Astrocyte (in vitro differentiated cells and primary cell): ENCODE data around the gene ELMO1. TPM values are rescaled to one million over a fixed set of nuclear protein-coding genes. Genes with fewer than 3 reads are reported as not detected.

Experiments
- DNase-seq: peaks from one replicate; pipeline ENCODE4 v3.0.0-alpha.2; 2010; ENCODE audit warnings: low read depth
- FAIRE-seq: peaks from 2 replicates; lab custom pipeline; 2011; peaks lifted over from hg19 to GRCh38; lab: Jason Lieb, UNC
- H2AFZ ChIP-seq: 2 replicates; pipeline ENCODE4 v1.6.0; 2012; ENCODE audit warnings: low read depth, low read length, inconsistent platforms
- H3K27ac ChIP-seq: 2 replicates; pipeline ENCODE4 v1.5.1; 2011; ENCODE audit warnings: low read depth, low read length, inconsistent platforms
- H3K27me3 ChIP-seq: 2 replicates; pipeline ENCODE4 v1.6.0; 2011; ENCODE audit warnings: low read length, inconsistent platforms; ENCODE audit not compliant: insufficient read depth
- H3K36me3 ChIP-seq: 2 replicates; pipeline ENCODE4 v1.5.1; 2011; ENCODE audit warnings: low read length, inconsistent platforms; ENCODE audit not compliant: insufficient read depth
- H3K4me1 ChIP-seq: 2 replicates; pipeline ENCODE4 v1.5.1; 2011; ENCODE audit warnings: low read length, inconsistent platforms; ENCODE audit not compliant: insufficient read depth
- H3K4me2 ChIP-seq: 2 replicates; pipeline ENCODE4 v1.6.0; 2012; ENCODE audit warnings: low read length, inconsistent platforms
- H3K4me3 ChIP-seq: 2 replicates; pipeline ENCODE4 v1.5.1; 2011; ENCODE audit warnings: low read depth, mild to moderate bottlenecking, low read length, inconsistent platforms; ENCODE audit not compliant: insufficient read depth
- H3K79me2 ChIP-seq: 2 replicates; pipeline ENCODE4 v1.6.0; 2012; ENCODE audit warnings: mild to moderate bottlenecking, low read length, inconsistent platforms; ENCODE audit not compliant: insufficient read depth
- H3K9ac ChIP-seq: 2 replicates; pipeline ENCODE4 v1.6.0; 2012; ENCODE audit warnings: mild to moderate bottlenecking, low read length, inconsistent platforms
- H3K9me3 ChIP-seq: 2 replicates; pipeline ENCODE4 v1.5.1; 2012; ENCODE audit warnings: low read depth, mild to moderate bottlenecking, low read length, inconsistent platforms; ENCODE audit not compliant: insufficient read depth
- H4K20me1 ChIP-seq: 2 replicates; pipeline ENCODE4 v1.6.0; 2012; ENCODE audit warnings: low read length, inconsistent platforms; ENCODE audit not compliant: insufficient read depth
- H3K27ac Mint-ChIP-seq: one replicate; pipeline ENCODE4 v1.8.0; 2021; ENCODE audit warnings: mild to moderate bottlenecking, mixed read lengths; ENCODE audit not compliant: unreplicated experiment
- H3K27me3 Mint-ChIP-seq: one replicate; pipeline ENCODE4 v1.8.0; 2021; ENCODE audit warnings: low read depth, mixed read lengths; ENCODE audit not compliant: unreplicated experiment
- H3K36me3 Mint-ChIP-seq: one replicate; pipeline ENCODE4 v1.8.0; 2021; ENCODE audit warnings: low read depth, mixed read lengths; ENCODE audit not compliant: unreplicated experiment
- H3K4me1 Mint-ChIP-seq: one replicate; pipeline ENCODE4 v1.8.0; 2021; ENCODE audit warnings: low read depth, mixed read lengths; ENCODE audit not compliant: unreplicated experiment
- H3K4me3 Mint-ChIP-seq: one replicate; pipeline ENCODE4 v1.8.0; 2021; ENCODE audit warnings: mild to moderate bottlenecking, moderate library complexity, mixed read lengths; ENCODE audit not compliant: unreplicated experiment
- H3K9me3 Mint-ChIP-seq: one replicate; pipeline ENCODE4 v1.8.0; 2021; ENCODE audit warnings: mild to moderate bottlenecking, mixed read lengths; ENCODE audit not compliant: unreplicated experiment
- CTCF ChIP-seq: IDR thresholded peaks from 2 replicates; pipeline ENCODE4 v1.5.1; 2011; ENCODE audit warnings: low read depth, mild to moderate bottlenecking, inconsistent platforms, low read length, moderate library complexity; ENCODE audit not compliant: insufficient read depth
- EZH2 ChIP-seq: IDR thresholded peaks from 2 replicates; pipeline ENCODE4 v1.6.1; 2012; ENCODE audit warnings: mild to moderate bottlenecking, low read length, inconsistent platforms; ENCODE audit not compliant: insufficient read depth
- total RNA-seq: library from RNA; stranded (reverse); gene quantifications from 2 replicates; pipeline ENCODE4 v1.2.1, GENCODE V29; 2021

ELMO1 gene
- total RNA-seq, 1 donor from 2014 or later, result 20.4 TPM

DNA sequence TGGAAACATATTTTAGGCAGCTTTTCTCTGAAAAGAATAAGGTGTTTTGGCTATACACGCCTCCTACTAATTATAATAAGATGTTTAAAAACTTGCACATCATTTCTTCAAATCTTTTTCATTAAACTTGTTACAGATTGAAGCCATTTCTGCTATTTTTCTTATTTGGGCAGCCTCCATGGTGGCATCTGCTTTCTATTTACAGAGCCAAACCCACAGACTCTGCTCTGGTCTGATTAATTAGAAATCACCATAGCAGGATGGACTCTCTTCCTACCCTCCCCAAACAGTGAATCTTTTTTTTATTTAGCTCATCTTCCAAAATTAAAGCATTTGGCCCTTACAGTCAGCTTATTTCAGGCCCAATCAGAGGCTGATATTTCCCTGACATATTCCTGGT lies 638.6 kb downstream of the ELMO1 start:
- FAIRE-seq, result no peak
- Histone ChIP-seq H3K27me3 (no peaks in the 10 kb centered on the region), H3K9me3 (no peaks in the 10 kb centered on the region), H3K9ac (no peak overlapping the region), H3K27ac (no peak overlapping the region), H3K4me1 (no peaks in the 10 kb centered on the region), H3K36me3 (no peaks in the 10 kb centered on the region), H3K79me2 (no peaks in the 10 kb centered on the region), H4K20me1 (no peaks in the 10 kb centered on the region), H2AFZ (no peak overlapping the region), H3K4me2 (no peak overlapping the region), H3K4me3 (no peak overlapping the region)
- Mint-ChIP-seq H3K27me3 (peaks cover 8% of the 10 kb centered on the region), H3K36me3 (no peaks in the 10 kb centered on the region), H3K9me3 (no peaks in the 10 kb centered on the region), H3K27ac (no peak overlapping the region), H3K4me3 (no peak overlapping the region), H3K4me1 (peaks cover 2% of the 10 kb centered on the region)
- TF ChIP-seq CTCF, result no peak
- no peak for TF ChIP-seq EZH2
- no peak for DNase-seq

- H3K36me3 ChIP-seq, result no peaks in the 10 kb centered on the region
- no peak overlapping the region for H3K4me3 ChIP-seq
- no peak overlapping the region for H3K27ac ChIP-seq
- H3K4me1 ChIP-seq, result no peaks in the 10 kb centered on the region
- TF ChIP-seq CTCF, result no peak
- TF ChIP-seq EZH2, result no peak
- Mint-ChIP-seq H3K27me3 (peaks cover 8% of the 10 kb centered on the region), H3K4me1 (peaks cover 2% of the 10 kb centered on the region), H3K36me3 (no peaks in the 10 kb centered on the region), H3K9me3 (no peaks in the 10 kb centered on the region), H3K27ac (no peak overlapping the region), H3K4me3 (no peak overlapping the region)
- no peak overlapping the region for H3K9ac ChIP-seq
- H3K9me3 ChIP-seq, result no peaks in the 10 kb centered on the region
- no peaks in the 10 kb centered on the region for H3K79me2 ChIP-seq
- no peaks in the 10 kb centered on the region for H4K20me1 ChIP-seq
- no peak overlapping the region for H3K4me2 ChIP-seq
- H3K27me3 ChIP-seq, result no peaks in the 10 kb centered on the region
- DNase-seq, result no peak
- H2AFZ ChIP-seq, result no peak overlapping the region
- FAIRE-seq, result no peak
These were observed 639.2 kb downstream of the ELMO1 start for GRCh38 chr7:36809510-36809909.

DNA sequence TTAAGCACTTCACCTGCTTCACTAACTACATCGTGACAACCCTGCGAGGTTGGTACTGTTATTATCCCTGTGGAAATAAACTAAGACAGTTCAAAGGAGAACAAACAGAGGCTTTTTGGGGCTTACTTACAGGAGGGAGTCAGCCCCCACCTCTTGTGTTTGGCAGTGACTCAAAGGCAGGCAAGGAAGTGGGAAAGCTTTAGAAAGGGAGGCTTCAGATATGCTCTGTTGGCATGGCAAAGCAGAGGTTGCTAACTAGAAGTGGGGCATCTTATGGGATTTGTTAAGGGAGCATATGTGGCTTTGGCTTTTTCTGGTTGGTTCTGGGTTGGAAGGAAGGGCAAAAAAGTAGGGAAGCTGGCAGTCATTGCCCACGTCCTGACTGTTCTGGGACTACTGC lies 639.6 kb downstream of the ELMO1 start:
- H3K9me3 Mint-ChIP-seq, result no peaks in the 10 kb centered on the region
- H4K20me1 ChIP-seq, result no peaks in the 10 kb centered on the region
- DNase-seq, result no peak
- no peaks in the 10 kb centered on the region for H3K36me3 Mint-ChIP-seq
- no peak overlapping the region for H3K4me3 ChIP-seq
- no peak for FAIRE-seq
- TF ChIP-seq CTCF (no peak), EZH2 (no peak)
- H3K4me1 Mint-ChIP-seq, result peaks cover 2% of the 10 kb centered on the region
- H3K9ac ChIP-seq, result no peak overlapping the region
- no peak overlapping the region for H2AFZ ChIP-seq
- H3K36me3 ChIP-seq, result no peaks in the 10 kb centered on the region
- H3K27ac ChIP-seq, result no peak overlapping the region
- no peaks in the 10 kb centered on the region for H3K4me1 ChIP-seq
- H3K4me3 Mint-ChIP-seq, result no peak overlapping the region
- no peak overlapping the region for H3K4me2 ChIP-seq
- no peaks in the 10 kb centered on the region for H3K27me3 ChIP-seq
- H3K9me3 ChIP-seq, result no peaks in the 10 kb centered on the region
- no peaks in the 10 kb centered on the region for H3K79me2 ChIP-seq
- no peak overlapping the region for H3K27ac Mint-ChIP-seq
- H3K27me3 Mint-ChIP-seq, result peaks cover 8% of the 10 kb centered on the region
